Activated CD4-positive, alpha-beta T cell treated with anti-CD3 and anti-CD28 coated beads, Interleukin-2, Interleukin-6, amounts not matched to agents 100 ng/mL and 50 ng/mL, durations not matched to agents 16 hours and 8 hours (primary cell): ENCODE measurements around the gene EPB41L4B.

Experiments
- DNase-seq: peaks from one replicate; pipeline ENCODE4 v3.0.0-alpha.2; 2020

The EPB41L4B gene

GRCh38 chr9:109192732-109193361 lies 128.0 kb downstream of the EPB41L4B start:
- DNase-seq = no peak

- no peak for DNase-seq
Measured at GRCh38 chr9:109191746-109192145, 129.1 kb downstream of the EPB41L4B start.

- no peak for DNase-seq
Measured at GRCh38 chr9:109190151-109190550, 130.7 kb downstream of the EPB41L4B start.

- no peak for DNase-seq
Measured at GRCh38 chr9:109186857-109187520, 133.9 kb downstream of the EPB41L4B start.

- DNase-seq = peak; percentile 29
Measured at GRCh38 chr9:109182940-109183798, 137.7 kb downstream of the EPB41L4B start.

GRCh38 chr9:109182550-109182939 lies 138.3 kb downstream of the EPB41L4B start:
- no peak for DNase-seq

GRCh38 chr9:109181284-109181683 lies 139.6 kb downstream of the EPB41L4B start:
- peak; percentile 74 for DNase-seq

GRCh38 chr9:109179801-109180523 lies 140.9 kb downstream of the EPB41L4B start:
- DNase-seq = no peak

GRCh38 chr9:109176963-109177362 lies 143.9 kb downstream of the EPB41L4B start:
- no peak for DNase-seq

- DNase-seq = no peak
Measured at GRCh38 chr9:109176386-109176785, 144.5 kb downstream of the EPB41L4B start.

- no peak for DNase-seq
Measured at GRCh38 chr9:109172935-109173334, 147.9 kb downstream of the EPB41L4B start.

GRCh38 chr9:109171926-109172325 lies 148.9 kb downstream of the EPB41L4B start:
- DNase-seq = no peak

- DNase-seq = peak; percentile 25
Measured at GRCh38 chr9:109168170-109168569, 152.7 kb downstream of the EPB41L4B start.

GRCh38 chr9:109167716-109168115 lies 153.1 kb downstream of the EPB41L4B start:
- no peak for DNase-seq

GRCh38 chr9:109166771-109167601 lies 153.9 kb downstream of the EPB41L4B start, which contains the start of gene FRRS1L:
Gene FRRS1L, minus strand, starts transcription at chr9:109167249. Its CDS starts 111 bp downstream, at chr9:109167138.
- DNase-seq = no peak

- DNase-seq = no peak
Measured at GRCh38 chr9:109166171-109166770, 154.6 kb downstream of the EPB41L4B start.

GRCh38 chr9:109164042-109164441 lies 156.8 kb downstream of the EPB41L4B start:
- no peak for DNase-seq

- DNase-seq = no peak
Measured at GRCh38 chr9:109163194-109163593, 157.7 kb downstream of the EPB41L4B start.

- no peak for DNase-seq
Measured at GRCh38 chr9:109162677-109163076, 158.2 kb downstream of the EPB41L4B start.

- DNase-seq = no peak
Measured at GRCh38 chr9:109161471-109161870, 159.4 kb downstream of the EPB41L4B start.

GRCh38 chr9:109159583-109159982 lies 161.3 kb downstream of the EPB41L4B start:
- DNase-seq = no peak

- no peak for DNase-seq
Measured at GRCh38 chr9:109158651-109159050, 162.2 kb downstream of the EPB41L4B start.
